GM23338 (cell line): ENCODE measurements around the gene TPCN2. TPM values are rescaled to one million over a fixed set of nuclear protein-coding genes. Genes with fewer than 3 reads are reported as not detected.

Experiments used
- ATAC-seq: fragments of 200-7000 bp; cut with Tn5 transposase; 3 replicates; pipeline ENCODE4 v1.9.1; 2020
- DNase-seq: peaks from one replicate; pipeline ENCODE4 v3.0.0-alpha.2; 2015; ENCODE audit warnings: low spot score
- H2AFZ ChIP-seq: fragments of 200-600 bp; sonication (generic); 2 replicates; pipeline ENCODE4 v1.8.0; 2016; ENCODE audit warnings: antibody characterized with exemption, mild to moderate bottlenecking, moderate library complexity
- H3F3A ChIP-seq: fragments of 200-600 bp; sonication (generic); replicated peaks from 2 replicates; pipeline ENCODE4 v1.8.0; 2017; ENCODE audit warnings: antibody characterized with exemption, mixed run types, low read depth
- H3K27ac ChIP-seq: fragments of 200-600 bp; sonication (generic); 2 replicates; pipeline ENCODE4 v1.6.1; 2016; ENCODE audit warnings: low read depth
- H3K27me3 ChIP-seq: fragments of 200-600 bp; sonication (generic); 2 replicates; pipeline ENCODE4 v1.8.0; 2016; ENCODE audit warnings: mild to moderate bottlenecking, mixed run types, moderate library complexity; ENCODE audit not compliant: insufficient read depth
- H3K36me3 ChIP-seq: fragments of 200-600 bp; sonication (generic); 2 replicates; pipeline ENCODE4 v1.8.0; 2016; ENCODE audit warnings: mild to moderate bottlenecking; ENCODE audit not compliant: insufficient read depth
- H3K4me1 ChIP-seq: fragments of 200-600 bp; sonication (generic); 2 replicates; pipeline ENCODE4 v1.8.0; 2016; ENCODE audit warnings: mild to moderate bottlenecking, moderate library complexity; ENCODE audit not compliant: insufficient read depth
- H3K4me2 ChIP-seq: fragments of 200-600 bp; sonication (generic); 2 replicates; pipeline ENCODE4 v1.7.1; 2017; ENCODE audit warnings: mixed run types
- H3K4me3 ChIP-seq: fragments of 200-600 bp; sonication (generic); 2 replicates; pipeline ENCODE4 v1.6.1; 2016; ENCODE audit warnings: mixed run types
- H3K79me2 ChIP-seq: fragments of 200-600 bp; sonication (generic); replicated peaks from 2 replicates; pipeline ENCODE4 v1.8.0; 2017; ENCODE audit warnings: mild to moderate bottlenecking; ENCODE audit not compliant: insufficient read depth
- H3K9me2 ChIP-seq: fragments of 200-600 bp; sonication (generic); 2 replicates; pipeline ENCODE4 v1.8.0; 2017; ENCODE audit not compliant: insufficient read depth
- H4K20me1 ChIP-seq: fragments of 200-600 bp; sonication (generic); replicated peaks from 2 replicates; pipeline ENCODE4 v1.8.0; 2017; ENCODE audit warnings: mild to moderate bottlenecking; ENCODE audit not compliant: insufficient read depth
- H3K27ac Mint-ChIP-seq: 2 replicates; pipeline ENCODE4 v1.8.0; 2020; ENCODE audit warnings: inconsistent platforms, mild to moderate bottlenecking, moderate library complexity, mixed read lengths
- H3K27me3 Mint-ChIP-seq: 3 replicates; pipeline ENCODE4 v1.8.0; 2022; ENCODE audit warnings: low read depth, mild to moderate bottlenecking, moderate library complexity, mixed read lengths, inconsistent platforms; ENCODE audit not compliant: insufficient read depth, poor library complexity
- H3K36me3 Mint-ChIP-seq: 3 replicates; pipeline ENCODE4 v1.8.0; 2021; ENCODE audit warnings: low read depth, mild to moderate bottlenecking, inconsistent platforms, moderate library complexity, mixed read lengths
- H3K4me1 Mint-ChIP-seq: 3 replicates; pipeline ENCODE4 v1.8.0; 2020; ENCODE audit warnings: mild to moderate bottlenecking, inconsistent platforms, mixed read lengths
- H3K4me3 Mint-ChIP-seq: 3 replicates; pipeline ENCODE4 v1.8.0; 2021; ENCODE audit warnings: moderate library complexity, mild to moderate bottlenecking, inconsistent platforms, mixed read lengths
- H3K9me3 Mint-ChIP-seq: 3 replicates; pipeline ENCODE4 v1.8.0; 2020; ENCODE audit warnings: moderate library complexity, mild to moderate bottlenecking, inconsistent platforms, mixed read lengths
- CREB1 ChIP-seq: fragments of 250-450 bp; sonication (Bioruptor Pico); IDR thresholded peaks from 2 replicates; pipeline ENCODE4 v1.5.0; 2020; ENCODE audit warnings: low read depth, mild to moderate bottlenecking, moderate library complexity
- EZH2 ChIP-seq: fragments of 200-600 bp; sonication (generic); IDR thresholded peaks from one replicate; pipeline ENCODE4 v1.8.0; 2017; ENCODE audit warnings: antibody characterized with exemption, mild to moderate bottlenecking, low read depth; ENCODE audit not compliant: unreplicated experiment
- EZH2phosphoT487 ChIP-seq: fragments of 200-600 bp; sonication (generic); IDR thresholded peaks from one replicate; pipeline ENCODE4 v1.8.1; 2018; ENCODE audit warnings: antibody characterized with exemption; ENCODE audit not compliant: unreplicated experiment
- JUNB ChIP-seq: IDR thresholded peaks from one replicate; pipeline ENCODE4 v1.6.1; 2016; ENCODE audit warnings: antibody characterized with exemption; ENCODE audit not compliant: unreplicated experiment
- NANOG ChIP-seq: IDR thresholded peaks from 2 replicates; pipeline ENCODE4 v1.6.1; 2016; ENCODE audit warnings: antibody characterized with exemption, borderline replicate concordance
- POLR2AphosphoS5 ChIP-seq: IDR thresholded peaks from 2 replicates; pipeline ENCODE4 v1.6.1; 2016; ENCODE audit warnings: antibody characterized with exemption, low read depth
- STAT1 ChIP-seq: IDR thresholded peaks from one replicate; pipeline ENCODE4 v1.6.1; 2016; ENCODE audit warnings: antibody characterized with exemption; ENCODE audit not compliant: unreplicated experiment
- ZNF114 ChIP-seq: fragments of 250-450 bp; sonication (Bioruptor Pico); IDR thresholded peaks from 2 replicates; pipeline ENCODE4 v1.5.0; 2020; ENCODE audit warnings: mild to moderate bottlenecking, moderate library complexity
- ZNF331 ChIP-seq: fragments of 250-450 bp; sonication (Bioruptor Pico); IDR thresholded peaks from 2 replicates; pipeline ENCODE4 v1.5.0; 2020; ENCODE audit warnings: low read depth, mild to moderate bottlenecking, moderate library complexity
- polyA plus RNA-seq: library from polyadenylated mRNA; unstranded; fragments of >200 nt; fragmentation: Nextera tagmentation; extraction: Ambion mirVana; gene quantifications from 2 replicates; pipeline ENCODE4 v1.2.1, GENCODE V29; 2016
- total RNA-seq: library from RNA; depleted of rRNA; stranded (reverse); fragments of >200 nt; shearing (Covaris generic); gene quantifications from 2 replicates; pipeline ENCODE4 v1.2.3, GENCODE V29; 2014
- TF ChIP-seq, protein P1 (sequence below): IDR thresholded peaks from one replicate; pipeline ENCODE4 v1.6.1; 2018; ENCODE audit warnings: antibody characterized with exemption; ENCODE audit not compliant: unreplicated experiment
- TF ChIP-seq, protein P2 (sequence below), 2 experiments: fragments of 200-600 bp in 1 of 2; sonication (generic) in 1 of 2; conservative IDR thresholded peaks; 2 replicates each; pipeline versions ENCODE4 v1.5.1 to v1.6.1; 2016 to 2017; ENCODE audit warnings: antibody characterized with exemption in 2 of 2, low read depth in 2 of 2, mild to moderate bottlenecking in 2 of 2, moderate library complexity in 1 of 2
- TF ChIP-seq, protein P3 (sequence below): IDR thresholded peaks from 2 replicates; pipeline ENCODE4 v1.6.1; 2016; ENCODE audit warnings: antibody characterized with exemption
- TF ChIP-seq, protein P4 (sequence below): fragments of 250-450 bp; sonication (Bioruptor Pico); IDR thresholded peaks from 2 replicates; pipeline ENCODE4 v1.5.0; 2020; ENCODE audit warnings: mild to moderate bottlenecking, moderate library complexity

TPCN2 gene
- total and polyA plus RNA-seq, 2 experiments from 2014 or later = 5.8 to 14.7 TPM

DNA sequence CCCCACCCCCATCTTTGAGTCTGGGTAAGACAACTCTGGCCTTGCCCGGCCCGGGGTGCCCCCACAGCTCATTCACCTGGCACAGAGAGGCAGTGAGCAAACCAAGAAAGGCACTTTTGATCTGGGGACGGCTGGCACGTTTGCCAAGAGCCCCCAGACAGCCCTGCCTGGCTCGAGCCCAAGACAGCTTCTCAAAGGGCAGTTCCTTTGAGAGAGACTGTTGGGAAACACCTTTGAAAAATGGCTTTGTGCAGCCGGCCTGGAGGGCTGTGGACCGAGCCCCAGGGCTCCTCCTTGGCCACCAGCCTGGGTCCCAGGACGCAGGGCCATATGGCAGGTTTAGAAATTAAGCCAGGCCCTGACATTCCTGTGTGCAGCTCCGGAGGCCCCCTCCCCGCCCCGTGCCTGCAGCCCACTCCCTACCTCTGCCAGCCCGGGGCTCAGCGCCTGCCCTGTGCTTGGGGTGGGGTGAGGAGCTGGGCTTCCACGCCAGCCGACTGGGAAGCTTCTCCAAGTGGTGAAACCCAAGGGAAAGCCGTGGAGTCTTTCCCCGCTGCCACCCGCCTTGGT lies 56.8 kb downstream of the TPCN2 start:
- no peaks in the 10 kb centered on the region for H4K20me1 ChIP-seq
- H3K9me2 ChIP-seq = no peaks in the 10 kb centered on the region
- H3K27ac Mint-ChIP-seq = no peak overlapping the region
- no peaks in the 10 kb centered on the region; the same call in 1 of the 3 replicates for H3K4me1 Mint-ChIP-seq
- H2AFZ ChIP-seq = no peak overlapping the region
- peaks cover 3% of the 10 kb centered on the region; the same call in 1 of the 3 replicates for H3K36me3 Mint-ChIP-seq
- peaks cover 21% of the 10 kb centered on the region for H3K9me3 Mint-ChIP-seq
- no peaks in the 10 kb centered on the region for H3F3A ChIP-seq
- H3K4me1 ChIP-seq = no peaks in the 10 kb centered on the region
- no peak overlapping the region for H3K4me3 Mint-ChIP-seq
- no peaks in the 10 kb centered on the region for H3K27me3 ChIP-seq
- H3K27me3 Mint-ChIP-seq = peaks cover 8% of the 10 kb centered on the region
- H3K36me3 ChIP-seq = no peaks in the 10 kb centered on the region
- TF ChIP-seq ZNF114 (no peak), NANOG (no peak), EZH2 (no peak), CREB1 (CRISPR knock-in tag) (no peak), STAT1 (no peak), JUNB (no peak), EZH2phosphoT487 (no peak), POLR2AphosphoS5 (no peak), ZNF331 (CRISPR knock-in tag) (no peak)
- TF ChIP-seq, protein P1, sequence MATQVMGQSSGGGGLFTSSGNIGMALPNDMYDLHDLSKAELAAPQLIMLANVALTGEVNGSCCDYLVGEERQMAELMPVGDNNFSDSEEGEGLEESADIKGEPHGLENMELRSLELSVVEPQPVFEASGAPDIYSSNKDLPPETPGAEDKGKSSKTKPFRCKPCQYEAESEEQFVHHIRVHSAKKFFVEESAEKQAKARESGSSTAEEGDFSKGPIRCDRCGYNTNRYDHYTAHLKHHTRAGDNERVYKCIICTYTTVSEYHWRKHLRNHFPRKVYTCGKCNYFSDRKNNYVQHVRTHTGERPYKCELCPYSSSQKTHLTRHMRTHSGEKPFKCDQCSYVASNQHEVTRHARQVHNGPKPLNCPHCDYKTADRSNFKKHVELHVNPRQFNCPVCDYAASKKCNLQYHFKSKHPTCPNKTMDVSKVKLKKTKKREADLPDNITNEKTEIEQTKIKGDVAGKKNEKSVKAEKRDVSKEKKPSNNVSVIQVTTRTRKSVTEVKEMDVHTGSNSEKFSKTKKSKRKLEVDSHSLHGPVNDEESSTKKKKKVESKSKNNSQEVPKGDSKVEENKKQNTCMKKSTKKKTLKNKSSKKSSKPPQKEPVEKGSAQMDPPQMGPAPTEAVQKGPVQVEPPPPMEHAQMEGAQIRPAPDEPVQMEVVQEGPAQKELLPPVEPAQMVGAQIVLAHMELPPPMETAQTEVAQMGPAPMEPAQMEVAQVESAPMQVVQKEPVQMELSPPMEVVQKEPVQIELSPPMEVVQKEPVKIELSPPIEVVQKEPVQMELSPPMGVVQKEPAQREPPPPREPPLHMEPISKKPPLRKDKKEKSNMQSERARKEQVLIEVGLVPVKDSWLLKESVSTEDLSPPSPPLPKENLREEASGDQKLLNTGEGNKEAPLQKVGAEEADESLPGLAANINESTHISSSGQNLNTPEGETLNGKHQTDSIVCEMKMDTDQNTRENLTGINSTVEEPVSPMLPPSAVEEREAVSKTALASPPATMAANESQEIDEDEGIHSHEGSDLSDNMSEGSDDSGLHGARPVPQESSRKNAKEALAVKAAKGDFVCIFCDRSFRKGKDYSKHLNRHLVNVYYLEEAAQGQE = no peak
- TF ChIP-seq, protein P2, sequence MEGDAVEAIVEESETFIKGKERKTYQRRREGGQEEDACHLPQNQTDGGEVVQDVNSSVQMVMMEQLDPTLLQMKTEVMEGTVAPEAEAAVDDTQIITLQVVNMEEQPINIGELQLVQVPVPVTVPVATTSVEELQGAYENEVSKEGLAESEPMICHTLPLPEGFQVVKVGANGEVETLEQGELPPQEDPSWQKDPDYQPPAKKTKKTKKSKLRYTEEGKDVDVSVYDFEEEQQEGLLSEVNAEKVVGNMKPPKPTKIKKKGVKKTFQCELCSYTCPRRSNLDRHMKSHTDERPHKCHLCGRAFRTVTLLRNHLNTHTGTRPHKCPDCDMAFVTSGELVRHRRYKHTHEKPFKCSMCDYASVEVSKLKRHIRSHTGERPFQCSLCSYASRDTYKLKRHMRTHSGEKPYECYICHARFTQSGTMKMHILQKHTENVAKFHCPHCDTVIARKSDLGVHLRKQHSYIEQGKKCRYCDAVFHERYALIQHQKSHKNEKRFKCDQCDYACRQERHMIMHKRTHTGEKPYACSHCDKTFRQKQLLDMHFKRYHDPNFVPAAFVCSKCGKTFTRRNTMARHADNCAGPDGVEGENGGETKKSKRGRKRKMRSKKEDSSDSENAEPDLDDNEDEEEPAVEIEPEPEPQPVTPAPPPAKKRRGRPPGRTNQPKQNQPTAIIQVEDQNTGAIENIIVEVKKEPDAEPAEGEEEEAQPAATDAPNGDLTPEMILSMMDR (conservative IDR thresholded peaks at IDR 0.05; ENCODE audit: low read depth in 2 of 2) = no peak
- TF ChIP-seq, protein P3, sequence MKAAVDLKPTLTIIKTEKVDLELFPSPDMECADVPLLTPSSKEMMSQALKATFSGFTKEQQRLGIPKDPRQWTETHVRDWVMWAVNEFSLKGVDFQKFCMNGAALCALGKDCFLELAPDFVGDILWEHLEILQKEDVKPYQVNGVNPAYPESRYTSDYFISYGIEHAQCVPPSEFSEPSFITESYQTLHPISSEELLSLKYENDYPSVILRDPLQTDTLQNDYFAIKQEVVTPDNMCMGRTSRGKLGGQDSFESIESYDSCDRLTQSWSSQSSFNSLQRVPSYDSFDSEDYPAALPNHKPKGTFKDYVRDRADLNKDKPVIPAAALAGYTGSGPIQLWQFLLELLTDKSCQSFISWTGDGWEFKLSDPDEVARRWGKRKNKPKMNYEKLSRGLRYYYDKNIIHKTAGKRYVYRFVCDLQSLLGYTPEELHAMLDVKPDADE = no peak
- TF ChIP-seq, protein P4, sequence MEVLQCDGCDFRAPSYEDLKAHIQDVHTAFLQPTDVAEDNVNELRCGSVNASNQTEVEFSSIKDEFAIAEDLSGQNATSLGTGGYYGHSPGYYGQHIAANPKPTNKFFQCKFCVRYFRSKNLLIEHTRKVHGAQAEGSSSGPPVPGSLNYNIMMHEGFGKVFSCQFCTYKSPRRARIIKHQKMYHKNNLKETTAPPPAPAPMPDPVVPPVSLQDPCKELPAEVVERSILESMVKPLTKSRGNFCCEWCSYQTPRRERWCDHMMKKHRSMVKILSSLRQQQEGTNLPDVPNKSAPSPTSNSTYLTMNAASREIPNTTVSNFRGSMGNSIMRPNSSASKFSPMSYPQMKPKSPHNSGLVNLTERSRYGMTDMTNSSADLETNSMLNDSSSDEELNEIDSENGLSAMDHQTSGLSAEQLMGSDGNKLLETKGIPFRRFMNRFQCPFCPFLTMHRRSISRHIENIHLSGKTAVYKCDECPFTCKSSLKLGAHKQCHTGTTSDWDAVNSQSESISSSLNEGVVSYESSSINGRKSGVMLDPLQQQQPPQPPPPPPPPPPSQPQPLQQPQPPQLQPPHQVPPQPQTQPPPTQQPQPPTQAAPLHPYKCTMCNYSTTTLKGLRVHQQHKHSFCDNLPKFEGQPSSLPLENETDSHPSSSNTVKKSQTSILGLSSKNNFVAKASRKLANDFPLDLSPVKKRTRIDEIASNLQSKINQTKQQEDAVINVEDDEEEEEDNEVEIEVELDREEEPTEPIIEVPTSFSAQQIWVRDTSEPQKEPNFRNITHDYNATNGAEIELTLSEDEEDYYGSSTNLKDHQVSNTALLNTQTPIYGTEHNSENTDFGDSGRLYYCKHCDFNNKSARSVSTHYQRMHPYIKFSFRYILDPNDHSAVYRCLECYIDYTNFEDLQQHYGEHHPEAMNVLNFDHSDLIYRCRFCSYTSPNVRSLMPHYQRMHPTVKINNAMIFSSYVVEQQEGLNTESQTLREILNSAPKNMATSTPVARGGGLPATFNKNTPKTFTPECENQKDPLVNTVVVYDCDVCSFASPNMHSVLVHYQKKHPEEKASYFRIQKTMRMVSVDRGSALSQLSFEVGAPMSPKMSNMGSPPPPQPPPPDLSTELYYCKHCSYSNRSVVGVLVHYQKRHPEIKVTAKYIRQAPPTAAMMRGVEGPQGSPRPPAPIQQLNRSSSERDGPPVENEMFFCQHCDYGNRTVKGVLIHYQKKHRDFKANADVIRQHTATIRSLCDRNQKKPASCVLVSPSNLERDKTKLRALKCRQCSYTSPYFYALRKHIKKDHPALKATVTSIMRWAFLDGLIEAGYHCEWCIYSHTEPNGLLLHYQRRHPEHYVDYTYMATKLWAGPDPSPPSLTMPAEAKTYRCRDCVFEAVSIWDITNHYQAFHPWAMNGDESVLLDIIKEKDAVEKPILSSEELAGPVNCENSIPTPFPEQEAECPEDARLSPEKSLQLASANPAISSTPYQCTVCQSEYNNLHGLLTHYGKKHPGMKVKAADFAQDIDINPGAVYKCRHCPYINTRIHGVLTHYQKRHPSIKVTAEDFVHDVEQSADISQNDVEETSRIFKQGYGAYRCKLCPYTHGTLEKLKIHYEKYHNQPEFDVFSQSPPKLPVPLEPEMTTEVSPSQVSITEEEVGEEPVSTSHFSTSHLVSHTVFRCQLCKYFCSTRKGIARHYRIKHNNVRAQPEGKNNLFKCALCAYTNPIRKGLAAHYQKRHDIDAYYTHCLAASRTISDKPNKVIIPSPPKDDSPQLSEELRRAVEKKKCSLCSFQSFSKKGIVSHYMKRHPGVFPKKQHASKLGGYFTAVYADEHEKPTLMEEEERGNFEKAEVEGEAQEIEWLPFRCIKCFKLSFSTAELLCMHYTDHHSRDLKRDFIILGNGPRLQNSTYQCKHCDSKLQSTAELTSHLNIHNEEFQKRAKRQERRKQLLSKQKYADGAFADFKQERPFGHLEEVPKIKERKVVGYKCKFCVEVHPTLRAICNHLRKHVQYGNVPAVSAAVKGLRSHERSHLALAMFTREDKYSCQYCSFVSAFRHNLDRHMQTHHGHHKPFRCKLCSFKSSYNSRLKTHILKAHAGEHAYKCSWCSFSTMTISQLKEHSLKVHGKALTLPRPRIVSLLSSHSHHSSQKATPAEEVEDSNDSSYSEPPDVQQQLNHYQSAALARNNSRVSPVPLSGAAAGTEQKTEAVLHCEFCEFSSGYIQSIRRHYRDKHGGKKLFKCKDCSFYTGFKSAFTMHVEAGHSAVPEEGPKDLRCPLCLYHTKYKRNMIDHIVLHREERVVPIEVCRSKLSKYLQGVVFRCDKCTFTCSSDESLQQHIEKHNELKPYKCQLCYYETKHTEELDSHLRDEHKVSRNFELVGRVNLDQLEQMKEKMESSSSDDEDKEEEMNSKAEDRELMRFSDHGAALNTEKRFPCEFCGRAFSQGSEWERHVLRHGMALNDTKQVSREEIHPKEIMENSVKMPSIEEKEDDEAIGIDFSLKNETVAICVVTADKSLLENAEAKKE (CRISPR knock-in tag) = no peak
- DNase-seq (no peak), ATAC-seq (no peak)
- H3K27ac ChIP-seq = no peak overlapping the region
- no peak overlapping the region for H3K4me3 ChIP-seq
- no peaks in the 10 kb centered on the region for H3K79me2 ChIP-seq
- H3K4me2 ChIP-seq = no peak overlapping the region
